ENCODE measurements around the gene ZCCHC13.

Gene ZCCHC13

GRCh38 chrX:74353984-74354383, 50.0 kb downstream of the ZCCHC13 start:
- H3K4me3 ChIP-seq (ENCODE audit: low read depth, low read length) = no peak overlapping the region
- DNase-seq (ENCODE audit: low read depth) = no peak
- in situ Hi-C loops (cut with HindIII; ENCODE audit: low sequenced_read_pairs) = no loop called here
- no peak for TF ChIP-seq CTCF (IDR thresholded peaks at IDR 0.05; ENCODE audit: low read depth, low read length, missing control alignments)

Data from astrocyte of the cerebellum (primary cell).